Caco-2 (cell line): Measurements from ENCODE around the gene ATP10D. TPM values are rescaled to one million over a fixed set of nuclear protein-coding genes. Genes with fewer than 3 reads are reported as not detected.
A peak's percentile ranks its signal among the peaks of the same experiment; 100 is the strongest.

Source experiments
- BruUV-seq: library from RNA; stranded (reverse); fragments of 400-500 nt; replicated peaks from 2 replicates; lab custom pipeline; 2021; lab: Mats Ljungman, UMichigan
- CTCF ChIA-PET: fragments of 300-600 bp; sonication (Branson Sonifier 250); formaldehyde crosslinking; loops from one replicate; lab custom pipeline; 2022; ENCODE audit warnings: antibody characterized with exemption; lab: Charles Lee
- POLR2A ChIA-PET: fragments of 300-600 bp; sonication (Branson Sonifier 250); formaldehyde crosslinking; loops from one replicate; lab custom pipeline; 2022; ENCODE audit warnings: antibody characterized with exemption; lab: Charles Lee
- DNase-seq, 2 experiments: peaks; one replicate each; pipeline versions ENCODE4 v3.0.0 to v3.0.0-alpha.2; 2020 to 2022
- H3K27me3 ChIP-seq: replicated peaks from 2 replicates; pipeline ENCODE4 v1.6.0; 2011; ENCODE audit warnings: low read length; ENCODE audit not compliant: control insufficient read depth, insufficient read depth
- H3K36me3 ChIP-seq: 2 replicates; pipeline ENCODE4 v1.5.1; 2011; ENCODE audit warnings: low read length; ENCODE audit not compliant: control insufficient read depth, insufficient read depth
- H3K4me1 ChIP-seq: fragments of 250-450 bp; sonication (Bioruptor Pico); 2 replicates; pipeline ENCODE4 v1.5.1; 2020; ENCODE audit warnings: mild to moderate bottlenecking
- H3K4me3 ChIP-seq: 2 replicates; pipeline ENCODE4 v1.5.1; 2011; ENCODE audit warnings: low read depth, mild to moderate bottlenecking, control low read depth, low read length
- H3K9me3 ChIP-seq: fragments of 250-450 bp; sonication (Bioruptor Pico); 2 replicates; pipeline ENCODE4 v1.5.1; 2020; ENCODE audit warnings: mild to moderate bottlenecking, moderate library complexity
- H3K27ac Mint-ChIP-seq: one replicate; pipeline ENCODE4 v1.8.0; 2022; ENCODE audit warnings: mixed read lengths; ENCODE audit not compliant: unreplicated experiment
- H3K27me3 Mint-ChIP-seq: one replicate; pipeline ENCODE4 v1.8.0; 2022; ENCODE audit warnings: mixed read lengths; ENCODE audit not compliant: insufficient read depth, unreplicated experiment
- H3K36me3 Mint-ChIP-seq: one replicate; pipeline ENCODE4 v1.8.0; 2022; ENCODE audit warnings: mild to moderate bottlenecking, mixed read lengths; ENCODE audit not compliant: insufficient read depth, unreplicated experiment
- H3K4me1 Mint-ChIP-seq: one replicate; pipeline ENCODE4 v1.8.0; 2022; ENCODE audit warnings: low read depth, mixed read lengths; ENCODE audit not compliant: unreplicated experiment
- H3K4me3 Mint-ChIP-seq: one replicate; pipeline ENCODE4 v1.8.0; 2022; ENCODE audit warnings: mild to moderate bottlenecking, moderate library complexity, mixed read lengths; ENCODE audit not compliant: unreplicated experiment
- H3K9me3 Mint-ChIP-seq: one replicate; pipeline ENCODE4 v1.8.0; 2022; ENCODE audit warnings: mixed read lengths; ENCODE audit not compliant: unreplicated experiment
- intact Hi-C: fragments of 100-400 bp; cut with micrococcal nuclease; formaldehyde crosslinking; loops from one replicate; pipeline ENCODE4 v1.10.0; 2022; ENCODE audit not compliant: unreplicated experiment
- total RNA-seq: library from RNA; stranded (reverse); gene quantifications from 2 replicates; pipeline ENCODE4 v1.2.3, GENCODE V29; 2022
- TF ChIP-seq, protein P1 (sequence below), 2 experiments: fragments of 200-600 bp in 1 of 2; IDR thresholded peaks; 1 replicate in 1 of 2; 2 replicates in 1 of 2; pipeline versions ENCODE4 v1.5.1 to v1.8.0; 2011 to 2022; ENCODE audit warnings: antibody characterized with exemption in 1 of 2, control low read depth in 1 of 2, inconsistent platforms in 1 of 2, low read depth in 1 of 2, low read length in 1 of 2, mild to moderate bottlenecking in 1 of 2, moderate library complexity in 1 of 2; ENCODE audit not compliant: insufficient read depth in 1 of 2, severe bottlenecking in 1 of 2, unreplicated experiment in 1 of 2

ATP10D gene
- total RNA-seq, 1 experiment from 2014 or later = 44.5 TPM

DNA sequence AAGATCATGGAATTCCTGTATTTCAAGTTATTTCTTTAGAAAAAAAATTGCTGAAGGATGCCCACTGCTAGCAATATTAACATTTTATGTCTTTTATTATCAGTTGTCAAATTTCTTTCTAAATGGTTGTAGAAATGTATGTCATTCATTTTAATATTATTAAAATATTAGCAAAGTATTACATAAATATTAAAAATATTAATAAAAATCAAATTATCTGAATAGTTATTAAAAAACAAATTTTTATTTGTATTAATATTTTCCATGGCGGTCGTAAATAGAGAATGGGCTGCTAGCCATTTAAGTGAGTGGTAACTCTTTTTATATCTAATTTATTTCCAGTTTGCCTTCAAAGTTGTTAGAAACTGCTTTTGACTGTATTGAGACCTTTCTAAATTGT lies 72.2 kb downstream of the ATP10D start:
- no TSS peak for BruUV-seq
- POLR2A ChIA-PET = no interaction called here

DNA sequence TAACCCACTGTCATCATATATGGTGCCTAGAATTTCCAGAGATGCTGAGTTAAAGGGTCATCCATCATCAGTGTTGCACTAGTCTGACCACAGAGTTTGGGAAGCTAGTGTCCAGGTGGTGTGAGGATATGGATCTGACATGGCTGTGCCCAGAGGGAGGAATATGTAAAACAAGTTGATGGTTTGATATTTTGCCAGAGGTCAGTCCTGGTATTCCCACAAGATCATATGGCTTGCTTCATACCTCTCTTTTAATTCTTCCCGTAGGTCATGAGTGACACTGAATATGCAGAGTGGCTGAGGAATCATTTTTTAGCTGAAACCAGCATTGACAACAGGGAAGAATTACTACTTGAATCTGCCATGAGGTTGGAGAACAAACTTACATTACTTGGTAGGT lies 75.6 kb downstream of the ATP10D start:
- POLR2A ChIA-PET = interaction anchor here (0.5 kb wide), 1 partner anchor 388 kb away, joined by 4 read pairs; no protein-coding TSS in a partner anchor
- TF ChIP-seq, protein P1, sequence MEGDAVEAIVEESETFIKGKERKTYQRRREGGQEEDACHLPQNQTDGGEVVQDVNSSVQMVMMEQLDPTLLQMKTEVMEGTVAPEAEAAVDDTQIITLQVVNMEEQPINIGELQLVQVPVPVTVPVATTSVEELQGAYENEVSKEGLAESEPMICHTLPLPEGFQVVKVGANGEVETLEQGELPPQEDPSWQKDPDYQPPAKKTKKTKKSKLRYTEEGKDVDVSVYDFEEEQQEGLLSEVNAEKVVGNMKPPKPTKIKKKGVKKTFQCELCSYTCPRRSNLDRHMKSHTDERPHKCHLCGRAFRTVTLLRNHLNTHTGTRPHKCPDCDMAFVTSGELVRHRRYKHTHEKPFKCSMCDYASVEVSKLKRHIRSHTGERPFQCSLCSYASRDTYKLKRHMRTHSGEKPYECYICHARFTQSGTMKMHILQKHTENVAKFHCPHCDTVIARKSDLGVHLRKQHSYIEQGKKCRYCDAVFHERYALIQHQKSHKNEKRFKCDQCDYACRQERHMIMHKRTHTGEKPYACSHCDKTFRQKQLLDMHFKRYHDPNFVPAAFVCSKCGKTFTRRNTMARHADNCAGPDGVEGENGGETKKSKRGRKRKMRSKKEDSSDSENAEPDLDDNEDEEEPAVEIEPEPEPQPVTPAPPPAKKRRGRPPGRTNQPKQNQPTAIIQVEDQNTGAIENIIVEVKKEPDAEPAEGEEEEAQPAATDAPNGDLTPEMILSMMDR (IDR thresholded peaks at IDR 0.05; ENCODE audit: insufficient read depth in 1 of 2, low read depth in 1 of 2, low read length in 1 of 2, severe bottlenecking in 1 of 2, unreplicated experiment in 1 of 2) = no peak
- H3K27ac Mint-ChIP-seq = no peak overlapping the region

More for the DNA sequence above, 72.2 kb downstream of the ATP10D start:
- Mint-ChIP-seq H3K36me3 (no peaks in the 10 kb centered on the region), H3K27ac (no peak overlapping the region), H3K9me3 (no peaks in the 10 kb centered on the region), H3K27me3 (no peaks in the 10 kb centered on the region), H3K4me3 (no peak overlapping the region), H3K4me1 (peaks cover 11% of the 10 kb centered on the region)
- H3K4me1 ChIP-seq = peaks cover 14% of the 10 kb centered on the region; the same call in 1 of the 2 replicates
- H3K27me3 ChIP-seq = no peaks in the 10 kb centered on the region
- no peaks in the 10 kb centered on the region for H3K36me3 ChIP-seq
- no peak overlapping the region for H3K4me3 ChIP-seq
- H3K9me3 ChIP-seq = no peaks in the 10 kb centered on the region
- DNase-seq = no peak
- intact Hi-C loops = no loop called here
- CTCF ChIA-PET = no interaction called here
- TF ChIP-seq, protein P1 (IDR thresholded peaks at IDR 0.05; ENCODE audit: insufficient read depth in 1 of 2, low read depth in 1 of 2, low read length in 1 of 2, severe bottlenecking in 1 of 2, unreplicated experiment in 1 of 2) = no peak

DNA sequence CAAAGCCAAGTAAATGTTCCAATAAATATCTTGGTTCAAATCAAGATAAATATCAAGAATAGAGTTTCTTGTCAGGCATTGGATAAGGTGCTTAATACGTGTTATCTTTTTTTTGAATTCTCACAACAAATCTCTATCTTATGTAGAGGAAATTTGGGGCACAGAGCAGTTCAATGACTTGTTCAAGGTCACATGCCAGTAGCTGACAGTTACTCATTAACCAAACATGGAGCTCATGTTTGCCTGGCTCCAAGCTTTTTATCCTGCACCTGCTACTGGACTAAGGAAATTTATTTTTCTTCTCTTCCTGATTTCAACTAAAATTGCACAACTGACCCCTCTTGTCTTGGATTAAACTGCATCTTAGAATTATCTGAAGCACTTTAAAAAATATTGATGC lies 76.3 kb downstream of the ATP10D start:
- TF ChIP-seq, protein P1 (IDR thresholded peaks at IDR 0.05; ENCODE audit: insufficient read depth in 1 of 2, low read depth in 1 of 2, low read length in 1 of 2, severe bottlenecking in 1 of 2, unreplicated experiment in 1 of 2) = no peak
- H3K27me3 ChIP-seq = no peaks in the 10 kb centered on the region
- POLR2A ChIA-PET = interaction anchor here (0.5 kb wide), 1 partner anchor 389 kb away, joined by 4 read pairs; no protein-coding TSS in a partner anchor
- no peaks in the 10 kb centered on the region for H3K27me3 Mint-ChIP-seq
- peaks cover 21% of the 10 kb centered on the region for H3K4me1 ChIP-seq
- CTCF ChIA-PET = interaction anchor here (0.6 to 1.2 kb wide), 2 partner anchors 98 to 940 kb away, joined by 4 to 5 read pairs; partner anchors contain the start of gene COMMD8
- H3K36me3 Mint-ChIP-seq = peaks cover 6% of the 10 kb centered on the region
- H3K4me1 Mint-ChIP-seq = peaks cover 16% of the 10 kb centered on the region
- BruUV-seq = no TSS peak
- H3K27ac Mint-ChIP-seq = no peak overlapping the region
- H3K4me3 ChIP-seq = no peak overlapping the region
- H3K36me3 ChIP-seq = no peaks in the 10 kb centered on the region
- intact Hi-C loops = loop anchor here (10.0 kb wide), 1 partner anchor 407 kb away; no protein-coding TSS in a partner anchor
- no peaks in the 10 kb centered on the region for H3K9me3 Mint-ChIP-seq
- no peaks in the 10 kb centered on the region for H3K9me3 ChIP-seq
- no peak overlapping the region for H3K4me3 Mint-ChIP-seq
- DNase-seq = peak in 1 of 2 experiments; percentile 4

More for the DNA sequence above, 75.6 kb downstream of the ATP10D start:
- Mint-ChIP-seq H3K9me3 (no peaks in the 10 kb centered on the region), H3K4me1 (peaks cover 16% of the 10 kb centered on the region), H3K4me3 (no peak overlapping the region), H3K36me3 (peaks cover 6% of the 10 kb centered on the region), H3K27me3 (no peaks in the 10 kb centered on the region)
- no peaks in the 10 kb centered on the region for H3K36me3 ChIP-seq
- CTCF ChIA-PET = interaction anchor here (0.6 kb wide), 1 partner anchor 940 kb away, joined by 5 read pairs; no protein-coding TSS in a partner anchor
- peaks cover 21% of the 10 kb centered on the region for H3K4me1 ChIP-seq
- no peak for DNase-seq
- no peaks in the 10 kb centered on the region for H3K9me3 ChIP-seq
- intact Hi-C loops = loop anchor here (10.0 kb wide), 1 partner anchor 406 kb away; no protein-coding TSS in a partner anchor
- no peak overlapping the region for H3K4me3 ChIP-seq
- no TSS peak for BruUV-seq
- H3K27me3 ChIP-seq = no peaks in the 10 kb centered on the region
